GM19023 (cell line): ENCODE results near the gene POLR1H.
"Not testable (repeated sequence)": the region's sequence is repeated elsewhere in the genome, so short reads cannot be mapped to it uniquely, and the experiment has no call there.

Experiments
- ATAC-seq: cut with Tn5 transposase; IDR thresholded peaks from one replicate; pipeline ENCODE4 v1.9.1; 2021; ENCODE audit warnings: mild to moderate bottlenecking, moderate library complexity; ENCODE audit not compliant: unreplicated experiment

The POLR1H gene, protein sequence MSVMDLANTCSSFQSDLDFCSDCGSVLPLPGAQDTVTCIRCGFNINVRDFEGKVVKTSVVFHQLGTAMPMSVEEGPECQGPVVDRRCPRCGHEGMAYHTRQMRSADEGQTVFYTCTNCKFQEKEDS

GRCh38 chr6:30061092-30061857 is at the start of gene POLR1H:
Gene POLR1H, plus strand, starts transcription at chr6:30061265. Its CDS starts 260 bp downstream, at chr6:30061525.
- ATAC-seq: peak; percentile 91

GRCh38 chr6:30013291-30013922 is 47.7 kb upstream of the POLR1H start:
- ATAC-seq: no peak

GRCh38 chr6:30019819-30020218 is 41.2 kb upstream of the POLR1H start:
- ATAC-seq: no peak

DNA sequence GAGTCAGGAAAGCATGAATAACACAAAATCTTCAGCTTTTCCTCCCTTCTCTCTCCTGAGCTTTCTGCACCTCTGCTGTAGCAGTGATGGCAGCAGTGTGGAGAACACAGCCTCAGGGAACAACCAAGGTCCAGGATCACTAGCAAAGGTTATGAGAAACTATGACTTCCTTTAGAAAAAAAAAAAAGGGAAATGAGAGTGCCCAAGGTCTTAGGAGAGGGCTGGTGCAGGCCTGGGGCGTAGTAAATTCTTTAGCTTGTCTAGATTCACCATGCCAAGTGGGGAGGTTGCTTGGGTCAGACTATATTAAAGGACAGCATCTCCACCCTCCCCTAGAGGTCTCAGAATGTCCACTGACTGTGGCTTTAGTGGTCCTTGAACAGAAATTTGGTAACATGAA is 40.4 kb upstream of the POLR1H start:
- no peak for ATAC-seq

- no peak for ATAC-seq
Measured at GRCh38 chr6:30022189-30022588, 38.9 kb upstream of the POLR1H start.

GRCh38 chr6:30022712-30023111 is 38.4 kb upstream of the POLR1H start:
- not testable (repeated sequence) for ATAC-seq

DNA sequence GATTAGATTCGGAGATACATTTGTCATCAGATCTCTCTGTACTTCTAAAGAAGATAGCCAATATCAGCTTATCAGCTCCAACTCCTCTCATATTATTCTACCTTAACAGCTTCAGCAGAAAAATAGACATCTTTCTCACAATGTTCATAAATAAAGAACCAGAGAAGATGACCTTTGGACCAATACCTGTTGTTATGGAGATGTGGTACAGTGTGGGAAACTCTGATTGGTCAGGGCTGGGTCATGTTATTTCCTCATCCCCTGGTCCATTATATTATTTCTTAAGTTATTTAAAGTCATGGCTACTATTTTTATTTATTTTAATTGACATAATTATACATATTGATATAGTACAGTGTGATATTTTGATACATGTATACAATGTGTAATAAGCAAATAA is 35.9 kb upstream of the POLR1H start:
- ATAC-seq: no peak

DNA sequence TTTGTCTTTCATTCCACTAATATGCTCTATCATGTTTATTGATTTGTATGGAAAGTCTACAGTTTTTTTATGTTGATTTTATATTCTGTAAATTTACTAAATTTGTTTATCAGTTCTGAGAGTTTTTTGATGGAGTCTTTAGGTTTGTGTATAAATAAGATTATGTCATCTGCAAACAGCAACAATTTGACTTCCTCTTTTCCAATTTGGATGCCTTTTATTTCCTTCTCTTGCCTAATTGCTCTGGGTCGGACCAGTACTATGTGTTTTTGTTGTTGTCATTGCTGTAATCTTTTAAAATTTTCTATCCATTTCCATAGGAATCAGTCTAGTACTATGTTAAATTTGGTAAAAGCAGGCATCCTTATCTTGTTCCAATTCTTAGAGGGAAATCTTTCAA is 31.5 kb upstream of the POLR1H start:
- no peak for ATAC-seq

- ATAC-seq: no peak
Measured at GRCh38 chr6:30031381-30031780, 29.7 kb upstream of the POLR1H start.

- ATAC-seq: not testable (repeated sequence)
Measured at GRCh38 chr6:30033440-30033839, 27.6 kb upstream of the POLR1H start.

DNA sequence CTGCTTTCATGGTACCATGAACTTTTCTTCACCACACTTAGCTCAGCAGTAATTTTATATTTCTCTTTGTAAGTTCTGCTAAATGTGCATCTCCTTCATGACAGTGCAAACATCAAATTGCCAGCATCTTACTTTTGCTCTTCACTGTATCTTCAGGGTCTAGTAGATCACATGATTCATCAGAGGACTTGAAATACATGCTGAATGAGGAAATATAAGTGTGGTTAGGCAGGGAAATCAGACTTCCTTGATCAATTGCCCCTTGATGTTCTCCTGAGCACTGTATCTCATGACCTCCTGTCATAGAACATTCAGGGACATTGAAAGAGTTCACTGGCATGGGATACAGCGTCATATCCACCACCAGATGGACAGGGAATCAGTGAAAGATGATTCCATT is 25.3 kb upstream of the POLR1H start:
- no peak for ATAC-seq

DNA sequence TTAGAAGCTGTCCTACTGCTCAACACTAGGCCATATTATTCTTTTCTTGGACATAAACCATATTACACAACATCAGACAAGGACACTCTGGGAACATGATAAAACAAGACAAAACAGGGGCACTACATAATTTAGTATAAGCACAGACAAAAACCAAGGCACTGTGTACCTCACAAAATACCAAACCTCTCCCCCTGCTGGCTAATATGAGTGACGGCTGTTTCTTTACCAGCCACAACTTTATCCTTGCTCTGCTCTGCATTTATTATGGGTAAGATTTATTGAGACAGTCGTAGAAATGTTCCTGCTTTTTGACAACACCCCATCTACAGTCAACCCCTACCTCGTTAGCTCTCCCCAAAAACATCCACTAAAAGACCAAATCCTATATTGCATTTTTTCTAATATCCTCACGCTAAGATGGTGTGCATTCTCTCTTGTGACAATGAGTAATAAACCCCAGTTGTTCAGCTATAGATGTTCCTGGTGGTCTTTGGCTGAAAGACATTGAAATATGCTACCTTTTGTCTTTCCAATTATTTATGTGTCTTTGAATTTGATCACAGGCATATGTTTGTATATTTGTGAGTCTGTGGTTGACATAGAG is 23.8 kb upstream of the POLR1H start:
- ATAC-seq: no peak

DNA sequence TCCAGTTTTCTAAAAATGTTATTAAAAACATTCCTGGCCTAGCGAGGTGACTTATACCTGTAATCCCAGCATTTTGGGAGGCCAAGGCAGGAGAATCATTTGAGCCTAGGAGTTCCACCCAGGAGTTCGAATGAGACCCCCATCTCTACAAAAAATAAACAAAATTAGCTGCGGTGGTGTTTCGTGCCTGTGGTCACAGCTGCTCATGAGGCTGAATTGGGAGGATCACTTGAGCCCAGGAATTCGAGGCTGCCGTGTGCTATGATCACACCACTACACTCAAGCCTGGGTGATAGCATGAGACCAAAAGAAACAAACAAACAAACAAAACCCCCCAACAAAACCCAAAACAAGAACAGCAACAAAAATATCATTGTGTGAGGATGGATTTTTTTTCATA is 19.8 kb upstream of the POLR1H start:
- ATAC-seq: no peak

- ATAC-seq: no peak
Measured at GRCh38 chr6:30041821-30042220, 19.2 kb upstream of the POLR1H start.

DNA sequence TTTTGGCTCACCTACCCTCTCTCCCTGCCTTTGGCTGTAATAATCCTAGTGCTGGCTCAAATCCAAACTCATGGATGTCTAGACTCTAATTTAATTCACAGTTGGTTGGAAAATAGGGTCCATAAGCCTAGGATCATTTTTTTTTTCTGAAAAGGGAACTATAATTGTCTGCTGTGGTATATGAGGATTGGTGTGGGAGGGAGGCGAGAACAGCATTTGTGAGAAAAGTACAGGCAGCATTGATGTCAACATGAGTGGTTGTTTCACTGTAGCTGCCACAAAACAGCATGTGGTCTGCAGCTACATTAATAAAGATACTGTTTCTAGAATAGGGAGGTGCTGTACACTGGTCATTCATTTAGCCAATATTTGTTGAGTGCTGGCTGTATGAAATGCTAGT is 18.6 kb upstream of the POLR1H start:
- no peak for ATAC-seq

DNA sequence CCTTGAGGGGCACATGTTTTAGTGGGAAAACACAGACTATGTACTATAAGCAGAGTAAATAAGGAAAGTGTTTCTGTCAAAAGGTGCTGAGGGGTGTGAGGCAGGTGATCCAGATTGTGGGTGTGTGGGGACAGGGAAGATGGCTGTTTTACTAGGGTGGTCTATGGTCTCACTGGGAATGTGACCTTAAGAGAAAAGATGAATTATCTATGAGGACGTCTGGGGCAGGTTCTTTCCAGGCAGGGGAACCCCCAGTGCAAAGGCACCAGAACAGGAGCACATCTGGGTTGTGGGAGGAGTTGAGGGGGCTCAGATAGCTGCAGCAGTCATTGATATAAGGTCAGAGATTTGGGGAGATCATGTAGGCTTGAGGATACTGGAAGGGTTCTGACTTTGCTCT is 18.2 kb upstream of the POLR1H start:
- no peak for ATAC-seq

- no peak for ATAC-seq
Measured at GRCh38 chr6:30043744-30044143, 17.3 kb upstream of the POLR1H start.

DNA sequence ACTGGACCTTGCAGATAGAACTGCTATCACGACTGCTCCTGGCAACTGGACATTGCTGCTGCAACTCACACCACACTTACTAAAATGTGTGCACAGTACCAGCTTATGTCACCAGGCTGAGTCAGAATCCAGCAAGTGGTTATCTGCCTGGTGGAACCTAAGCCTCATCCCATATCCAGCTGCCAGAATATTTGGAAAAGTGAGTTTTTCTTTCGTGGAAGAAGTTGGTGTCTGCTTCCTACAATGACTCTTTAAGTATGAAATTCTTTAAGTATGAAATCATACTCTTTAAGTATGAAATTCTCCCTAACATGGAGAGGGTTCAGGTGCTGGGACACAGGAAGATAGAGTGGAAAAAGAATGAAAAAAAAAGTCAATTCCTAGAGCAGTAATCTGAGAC is 16.4 kb upstream of the POLR1H start:
- ATAC-seq: no peak

- no peak for ATAC-seq
Measured at GRCh38 chr6:30047220-30047619, 13.8 kb upstream of the POLR1H start.

DNA sequence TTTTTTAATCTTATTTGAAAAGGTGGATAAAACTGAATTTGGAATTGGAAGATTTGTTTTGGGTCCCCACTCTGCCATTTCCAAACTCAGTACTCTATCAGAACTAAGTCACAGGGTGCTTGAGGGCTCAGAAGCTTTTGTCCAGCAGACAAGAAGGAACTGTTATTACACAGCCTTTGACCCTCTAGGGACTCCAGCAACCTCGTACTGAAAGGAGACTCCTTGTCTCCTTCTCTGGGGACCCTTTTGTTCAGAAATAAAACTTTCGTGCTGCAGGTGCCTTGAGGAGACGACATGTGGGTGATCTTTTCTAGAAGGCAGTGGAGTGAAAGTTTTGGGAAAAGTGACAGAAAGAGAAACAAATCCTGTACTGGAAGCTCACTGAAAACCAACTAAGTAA is 7.4 kb upstream of the POLR1H start:
- ATAC-seq: no peak

GRCh38 chr6:30055513-30055912 is 5.6 kb upstream of the POLR1H start:
- ATAC-seq: no peak

DNA sequence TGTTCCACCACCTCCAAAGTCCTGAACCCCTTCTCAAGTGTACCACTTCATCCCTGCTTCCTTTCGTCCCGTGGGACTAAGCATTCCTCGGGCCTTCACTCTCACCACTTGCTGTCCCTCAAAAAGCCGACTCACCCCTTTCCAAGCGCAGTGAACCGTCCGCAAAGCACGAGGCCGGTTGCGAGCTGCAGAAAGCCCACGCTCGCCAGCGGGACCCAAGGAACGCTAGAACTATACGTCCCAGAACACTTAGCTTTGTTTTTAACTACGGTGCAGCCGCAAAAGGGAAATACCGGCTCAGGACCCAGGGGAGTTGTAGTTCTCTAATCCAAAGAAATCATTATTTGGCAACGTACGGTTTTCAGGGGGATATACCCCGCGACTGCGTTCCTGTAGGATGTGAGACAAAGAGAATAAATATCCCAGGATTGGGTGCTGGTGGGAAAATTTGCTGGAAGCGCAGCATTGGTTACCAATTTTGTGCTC is 416 bp upstream of the POLR1H start:
- ATAC-seq: peak; percentile 22
